Activated CD4-positive, alpha-beta T cell treated with anti-CD3 and anti-CD28 coated beads, Interleukin-2, amount 50 U/mL, for 48 hours (primary cell): ENCODE measurements around the gene SHISA4.
A peak's percentile ranks its signal among the peaks of the same experiment; 100 is the strongest.
"Not testable (repeated sequence)": the region's sequence is repeated elsewhere in the genome, so short reads cannot be mapped to it uniquely, and the experiment has no call there.

ENCODE experiments used
- DNase-seq, 2 experiments: peaks; one replicate each; pipeline ENCODE4 v3.0.0-alpha.2; 2020

SHISA4 gene

DNA sequence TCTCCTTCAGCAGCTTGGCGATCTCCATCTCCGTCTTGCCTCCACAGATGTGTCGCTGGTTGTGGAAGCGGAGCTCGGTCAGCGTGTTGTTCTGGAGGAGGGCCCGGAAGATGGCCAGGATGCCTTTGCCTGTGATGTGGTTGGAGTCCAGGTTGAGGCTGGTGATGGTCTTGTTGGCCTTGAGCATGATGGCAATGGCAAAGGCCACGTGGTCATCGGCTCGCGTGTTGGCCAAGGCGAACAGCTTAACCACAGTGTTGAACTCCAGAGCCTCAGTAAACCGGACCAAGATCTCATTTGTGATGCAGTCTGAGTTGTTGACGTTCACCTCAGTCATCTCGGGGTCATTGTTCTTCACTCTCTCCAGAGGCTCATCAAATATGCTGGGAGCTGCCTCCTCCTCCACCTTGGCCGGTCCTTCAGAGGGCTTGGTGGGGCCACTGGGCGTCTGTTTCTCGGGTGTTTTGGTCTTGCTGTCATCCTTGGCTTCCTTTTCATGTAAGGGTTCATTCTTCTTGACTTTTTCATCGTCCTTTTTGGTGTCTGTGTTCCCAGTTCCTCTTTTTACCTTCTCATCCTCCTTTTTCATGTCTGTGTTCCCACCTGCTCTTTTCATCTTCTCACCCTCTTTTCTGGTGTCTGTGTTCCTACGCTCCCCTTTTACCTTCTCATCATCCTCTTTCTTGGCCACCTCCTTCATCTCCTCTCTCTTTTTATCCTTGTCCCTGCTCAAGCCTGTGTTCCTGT is 11.2 kb downstream of the SHISA4 start:
- DNase-seq: no peak

GRCh38 chr1:201900476-201900875 is 11.8 kb downstream of the SHISA4 start:
- no peak for DNase-seq

DNA sequence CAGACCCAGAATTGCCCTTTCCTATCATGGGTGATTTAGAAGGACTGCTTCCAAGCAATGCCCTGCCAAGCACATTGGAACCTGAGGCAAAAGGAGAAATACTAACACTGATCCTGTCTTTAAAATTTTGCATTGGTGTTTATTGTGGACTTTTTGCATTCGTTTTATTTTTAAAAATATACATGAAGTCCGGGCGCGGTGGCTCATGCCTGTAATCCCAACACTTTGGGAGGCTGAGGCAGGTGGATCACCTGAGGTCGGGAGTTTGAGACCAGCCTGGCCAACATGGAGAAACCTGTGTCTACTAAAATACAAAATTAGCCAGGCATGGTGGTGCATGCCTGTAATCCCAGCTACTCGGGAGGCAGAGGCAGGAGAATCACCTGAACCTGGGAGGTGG is 12.3 kb downstream of the SHISA4 start:
- not testable (repeated sequence) for DNase-seq

DNA sequence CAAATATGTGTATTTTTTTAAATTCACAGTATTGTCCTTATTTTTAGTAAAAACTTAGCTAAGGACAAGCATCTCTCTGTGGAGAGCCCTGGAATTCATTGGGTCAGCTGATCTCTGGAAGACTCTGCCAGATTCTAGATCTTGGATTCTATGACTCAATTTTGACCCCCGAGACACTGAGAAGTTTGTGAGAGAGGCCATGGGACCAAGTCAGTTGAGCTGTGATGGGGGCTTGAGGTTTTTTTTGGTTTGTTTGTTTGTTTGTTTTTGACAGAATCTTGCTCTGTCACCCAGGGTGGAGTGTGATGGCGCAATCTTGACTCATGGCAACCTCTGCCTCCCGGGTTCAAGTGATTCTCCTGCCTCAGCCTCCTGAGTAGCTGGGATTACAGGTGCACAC is 13.5 kb downstream of the SHISA4 start:
- no peak for DNase-seq

DNA sequence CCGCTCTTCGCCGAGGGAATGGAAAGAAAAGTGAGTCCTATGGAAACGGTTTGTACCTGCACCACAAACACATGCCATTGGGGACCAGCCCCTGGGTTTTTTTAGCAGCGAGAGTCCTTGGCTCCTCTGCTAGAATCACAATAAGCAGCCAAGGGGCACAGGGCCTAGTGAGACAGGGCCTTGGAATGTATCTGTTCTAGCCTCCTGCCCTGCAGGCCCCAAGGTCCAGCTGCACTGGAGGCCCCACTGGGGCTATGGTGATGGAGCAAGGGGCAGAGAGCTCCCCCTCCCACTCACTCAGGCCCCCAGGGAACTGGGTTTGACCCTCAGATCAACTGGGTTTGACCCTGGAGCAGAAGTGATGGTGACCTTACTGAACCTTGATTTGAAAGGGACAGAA is 14.4 kb downstream of the SHISA4 start:
- DNase-seq: no peak

- no peak for DNase-seq
Observed at GRCh38 chr1:201904579-201904978, 15.9 kb downstream of the SHISA4 start.

DNA sequence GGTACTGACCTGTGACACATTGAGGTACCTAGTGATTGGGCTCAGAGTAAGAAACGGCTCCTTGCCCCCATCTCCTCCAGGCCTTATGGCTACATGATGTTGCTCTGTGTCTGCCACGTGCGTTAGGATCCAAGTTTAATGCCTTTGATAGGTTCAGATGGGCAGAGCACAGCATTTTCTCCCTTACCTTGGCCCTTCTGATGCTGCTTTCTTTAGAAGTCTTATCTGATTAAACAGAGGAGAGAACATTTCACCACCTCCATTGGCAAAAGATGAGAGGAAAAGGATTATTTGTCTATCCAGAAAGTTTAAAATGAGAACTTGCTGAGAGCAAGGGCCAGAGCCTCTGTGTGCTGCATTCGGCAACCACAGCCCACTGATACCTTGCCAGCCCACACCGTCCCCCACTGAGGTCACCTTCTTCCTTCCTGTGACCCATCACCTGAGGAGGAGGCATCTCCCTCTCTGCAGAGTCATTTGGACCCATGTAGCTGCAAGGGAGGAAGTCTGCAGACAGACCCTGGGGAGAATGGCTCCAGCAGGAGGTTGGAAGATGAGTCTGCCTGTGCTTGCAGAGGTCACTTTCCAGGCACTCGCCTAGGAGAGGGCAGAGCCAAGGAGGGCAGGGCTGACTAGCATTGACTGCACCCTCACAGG is 16.7 kb downstream of the SHISA4 start:
- DNase-seq: no peak

GRCh38 chr1:201906336-201906735 is 17.6 kb downstream of the SHISA4 start:
- DNase-seq: no peak

- DNase-seq: no peak
Observed at GRCh38 chr1:201907621-201908020, 18.9 kb downstream of the SHISA4 start.

DNA sequence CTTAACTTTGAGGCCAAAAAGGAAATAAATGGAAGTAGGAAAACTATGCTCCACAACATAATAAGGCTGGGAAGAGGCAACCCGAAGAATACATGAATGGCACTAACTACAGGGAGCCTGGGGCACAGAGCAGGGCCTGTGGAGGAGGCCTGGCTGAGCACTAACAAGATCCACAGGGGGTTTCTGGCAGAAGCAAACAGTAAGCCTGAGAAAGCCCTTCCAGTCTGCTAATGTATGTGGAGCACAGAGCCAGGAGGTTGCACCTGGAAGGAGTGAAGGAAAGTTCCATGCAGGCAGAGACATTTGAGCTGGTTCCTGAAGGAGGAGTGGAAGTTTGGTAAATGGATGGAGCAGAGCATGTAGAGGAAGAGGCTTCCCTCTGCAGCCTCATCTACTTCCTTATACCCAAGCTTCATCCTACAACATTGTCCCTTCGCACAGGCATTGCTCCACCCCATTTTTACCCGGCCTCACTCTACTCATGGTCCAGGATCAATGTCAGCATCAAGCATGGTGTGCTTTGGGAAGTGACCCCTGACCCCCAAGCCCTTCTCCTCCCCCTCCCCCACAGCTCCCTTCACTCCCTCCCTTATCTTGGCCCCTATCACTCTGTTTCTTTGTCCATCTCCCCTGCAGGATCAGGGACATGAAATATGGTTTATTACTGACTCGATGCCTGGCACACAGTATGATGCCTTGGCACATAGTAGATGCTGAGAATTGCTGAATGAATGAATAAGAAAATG is 23.3 kb downstream of the SHISA4 start:
- no peak for DNase-seq

- DNase-seq: no peak
Observed at GRCh38 chr1:201912832-201913231, 24.1 kb downstream of the SHISA4 start.

GRCh38 chr1:201914456-201915235 is 25.9 kb downstream of the SHISA4 start:
- no peak for DNase-seq

GRCh38 chr1:201916649-201917249 is 28.1 kb downstream of the SHISA4 start:
- DNase-seq: peak; percentile 4 to 8

GRCh38 chr1:201917362-201918033 is 28.8 kb downstream of the SHISA4 start:
- no peak for DNase-seq

DNA sequence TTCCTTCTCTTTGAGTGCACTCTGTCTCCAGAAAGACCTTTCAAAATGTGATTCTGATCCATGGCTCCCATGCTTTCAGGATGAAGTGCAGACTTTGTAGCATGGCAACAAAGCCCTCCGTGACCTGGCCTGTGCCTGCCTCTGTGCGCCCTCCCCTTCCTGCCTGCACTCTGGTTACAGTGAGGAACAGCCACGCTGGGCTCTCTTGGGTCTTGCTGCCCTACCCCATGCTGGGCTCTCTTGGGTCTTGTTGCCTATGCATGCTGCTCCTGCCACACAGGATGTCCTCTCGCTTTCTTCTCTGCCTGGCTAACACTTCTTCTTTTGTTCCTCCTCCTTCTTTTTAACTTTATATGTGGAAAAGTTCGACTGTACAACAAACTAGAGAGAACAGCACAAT is 29.6 kb downstream of the SHISA4 start:
- DNase-seq: no peak

DNA sequence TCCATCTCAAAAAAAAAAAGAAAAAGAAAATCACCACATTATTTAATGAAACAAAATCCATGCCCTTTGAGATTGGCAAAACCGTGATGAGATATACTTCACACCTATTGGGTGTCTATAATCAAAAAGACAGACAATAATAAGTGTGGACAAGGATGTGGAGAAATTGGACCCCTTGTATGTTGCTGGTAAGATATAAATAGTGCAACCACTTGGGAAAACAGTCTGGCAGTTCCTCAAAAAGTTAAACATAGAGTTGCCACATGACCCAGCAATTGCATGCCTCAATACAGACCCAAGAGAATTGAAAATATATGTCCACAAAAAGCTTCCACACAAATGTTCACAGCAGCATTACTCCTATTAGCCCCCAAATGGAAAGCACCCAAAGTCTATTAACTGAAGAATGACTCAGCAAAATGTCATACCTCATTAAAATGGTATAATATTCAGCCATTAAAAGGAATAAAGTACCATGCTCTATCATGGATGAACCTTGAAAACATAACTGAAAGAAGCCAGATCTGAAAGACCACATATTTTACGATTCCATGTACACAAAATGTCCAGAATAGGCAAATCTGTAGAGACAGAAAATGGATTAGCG is 33.4 kb downstream of the SHISA4 start:
- no peak for DNase-seq

- DNase-seq: no peak
Observed at GRCh38 chr1:201925301-201925567, 36.5 kb downstream of the SHISA4 start.

DNA sequence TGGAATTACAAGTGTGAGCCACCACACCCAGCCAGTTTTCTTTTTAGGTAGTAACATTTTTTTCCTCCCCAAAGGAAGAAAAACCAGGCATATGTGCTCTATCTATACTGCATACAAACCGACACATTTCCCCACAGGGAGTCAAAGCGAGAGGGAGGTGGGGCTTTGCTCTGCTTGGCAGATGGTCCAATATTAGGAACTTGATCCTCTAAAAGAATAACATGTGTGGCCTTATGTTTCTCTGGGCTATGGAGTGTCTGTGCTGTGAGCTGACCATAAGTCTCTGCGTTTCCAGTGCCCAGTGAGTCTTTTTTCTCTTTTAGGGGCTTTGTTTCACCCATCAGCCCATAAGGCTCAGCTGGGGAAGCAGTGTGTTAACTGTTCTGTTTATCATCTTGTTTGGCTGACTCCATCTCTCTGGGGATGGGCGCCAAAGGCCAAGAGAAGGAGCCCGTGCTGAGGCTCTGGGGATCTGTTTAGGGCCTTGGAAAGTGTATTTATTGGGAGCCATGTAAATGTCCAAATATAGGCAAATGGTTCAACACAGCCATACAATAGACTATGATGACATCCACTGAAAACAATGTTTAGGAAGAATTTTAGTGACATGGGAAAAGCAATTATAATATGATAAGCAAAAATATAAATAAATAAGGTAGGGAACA is 37.4 kb downstream of the SHISA4 start:
- DNase-seq: no peak

GRCh38 chr1:201928266-201928665 is 39.6 kb downstream of the SHISA4 start:
- DNase-seq: no peak

DNA sequence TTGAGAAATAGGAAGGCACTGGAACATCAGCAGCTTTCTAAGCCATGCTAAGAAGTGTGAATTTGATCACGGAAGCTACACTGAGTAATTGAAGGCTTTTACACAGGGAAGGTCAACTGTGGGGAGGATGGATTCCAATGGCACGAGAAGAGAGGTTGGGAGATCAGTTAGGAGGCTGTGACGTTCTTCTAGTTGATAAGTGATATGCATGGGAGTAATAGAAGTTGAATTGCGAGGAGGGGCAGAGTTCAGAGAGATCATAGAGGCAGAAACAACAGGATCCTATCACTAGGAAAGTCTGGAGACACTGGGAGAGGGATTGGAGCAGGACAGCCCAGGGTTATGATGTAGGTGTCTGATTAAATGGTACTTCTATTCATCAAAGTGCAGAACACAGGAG is 41.4 kb downstream of the SHISA4 start:
- DNase-seq: no peak

GRCh38 chr1:201930803-201931202 is 42.1 kb downstream of the SHISA4 start:
- no peak for DNase-seq
